Liver (tissue), 9 donors: ENCODE results near the gene ZC3H15. TPM values are rescaled to one million over a fixed set of nuclear protein-coding genes. Genes with fewer than 3 reads are reported as not detected.

Source experiments
- DNase-seq: peaks from one replicate; pipeline ENCODE4 v3.0.0-alpha.2; 2017; ENCODE audit warnings: low spot score
- H3K27ac ChIP-seq, 2 donors: one replicate each; pipeline ENCODE4 v1.7.0; 2013; ENCODE audit warnings: inconsistent platforms in 2 of 2, low read length in 2 of 2, control low read depth in 1 of 2, low read depth in 1 of 2, mild to moderate bottlenecking in 1 of 2
- H3K27me3 ChIP-seq, 4 donors: one replicate each; pipeline versions ENCODE4 v1.6.1 to v1.7.0; 2013; ENCODE audit warnings: low read length in 3 of 4, inconsistent platforms in 1 of 4, mild to moderate bottlenecking in 1 of 4, moderate library complexity in 1 of 4; ENCODE audit not compliant: control insufficient read depth in 4 of 4, insufficient read depth in 4 of 4
- H3K36me3 ChIP-seq, 4 donors: one replicate each; pipeline versions ENCODE4 v1.6.1 to v1.7.0; 2013; ENCODE audit warnings: low read length in 3 of 4, mild to moderate bottlenecking in 3 of 4, low read depth in 1 of 4, moderate library complexity in 1 of 4; ENCODE audit not compliant: control insufficient read depth in 4 of 4, insufficient read depth in 3 of 4
- H3K4me1 ChIP-seq, 4 donors: one replicate each; pipeline versions ENCODE4 v1.6.1 to v1.7.0; 2013; ENCODE audit warnings: low read length in 3 of 4, mild to moderate bottlenecking in 3 of 4, moderate library complexity in 1 of 4; ENCODE audit not compliant: control insufficient read depth in 4 of 4, insufficient read depth in 4 of 4
- H3K4me3 ChIP-seq, 3 donors: one replicate each; pipeline versions ENCODE4 v1.6.1 to v1.7.0; 2013; ENCODE audit warnings: low read length in 3 of 3, control low read depth in 1 of 3, low read depth in 1 of 3, mild to moderate bottlenecking in 1 of 3
- H3K9ac ChIP-seq, 2 donors: one replicate each; pipeline ENCODE4 v1.7.0; 2013; ENCODE audit warnings: low read length in 2 of 2, mild to moderate bottlenecking in 2 of 2, moderate library complexity in 2 of 2, control low read depth in 1 of 2, low read depth in 1 of 2
- H3K9me3 ChIP-seq, 4 donors: one replicate each; pipeline versions ENCODE4 v1.6.1 to v1.7.0; 2013; ENCODE audit warnings: low read length in 3 of 4; ENCODE audit not compliant: control insufficient read depth in 4 of 4
- EGR1 ChIP-seq, 2 donors: IDR thresholded peaks; 2 replicates each; pipeline ENCODE4 v1.6.1; 2016 to 2018; ENCODE audit warnings: antibody characterized with exemption in 2 of 2, low read depth in 2 of 2
- FOXA1 ChIP-seq: IDR thresholded peaks from 2 replicates; pipeline ENCODE4 v1.6.1; 2016; ENCODE audit warnings: antibody characterized with exemption
- FOXA2 ChIP-seq: IDR thresholded peaks from 2 replicates; pipeline ENCODE4 v1.6.1; 2016; ENCODE audit warnings: antibody characterized with exemption
- GABPA ChIP-seq, 2 donors: IDR thresholded peaks in 1 of 2; conservative IDR thresholded peaks in 1 of 2; 2 replicates each; pipeline ENCODE4 v1.6.1; 2016; ENCODE audit warnings: antibody characterized with exemption in 2 of 2, mild to moderate bottlenecking in 1 of 2, moderate library complexity in 1 of 2
- HNF4A ChIP-seq, 2 donors: conservative IDR thresholded peaks; 2 replicates each; pipeline ENCODE4 v1.6.1; 2016; ENCODE audit warnings: antibody characterized with exemption in 2 of 2, mild to moderate bottlenecking in 2 of 2
- HNF4G ChIP-seq: IDR thresholded peaks from 2 replicates; pipeline ENCODE4 v1.6.1; 2016; ENCODE audit warnings: antibody characterized with exemption
- JUND ChIP-seq, 2 donors: IDR thresholded peaks; 2 replicates each; pipeline ENCODE4 v1.6.1; 2016; ENCODE audit warnings: antibody characterized with exemption in 2 of 2
- NR2F2 ChIP-seq: IDR thresholded peaks from 2 replicates; pipeline ENCODE4 v1.6.1; 2016; ENCODE audit warnings: antibody characterized with exemption
- RAD21 ChIP-seq, 2 donors: IDR thresholded peaks; 2 replicates each; pipeline ENCODE4 v1.6.1; 2016; ENCODE audit warnings: antibody characterized with exemption in 2 of 2, mild to moderate bottlenecking in 2 of 2
- RXRA ChIP-seq, 2 donors: IDR thresholded peaks; 2 replicates each; pipeline ENCODE4 v1.6.1; 2017 to 2018; ENCODE audit warnings: antibody characterized with exemption in 2 of 2, mild to moderate bottlenecking in 1 of 2
- TAF1 ChIP-seq: conservative IDR thresholded peaks from 2 replicates; pipeline ENCODE4 v1.6.1; 2016; ENCODE audit warnings: antibody characterized with exemption, mild to moderate bottlenecking
- YY1 ChIP-seq: IDR thresholded peaks from 2 replicates; pipeline ENCODE4 v1.6.1; 2016; ENCODE audit warnings: antibody characterized with exemption, mild to moderate bottlenecking
- WGBS: extraction: QIAGEN DNeasy Blood & Tissue Kit; methylation state at CpG from one replicate; pipeline ENCODE4 v1.1.7; 2013; 5-methylcytosine and 5-hydroxymethylcytosine counted together
- polyA plus RNA-seq, 2 donors: library from polyadenylated mRNA; stranded (reverse) in 1 of 2; unstranded in 1 of 2; fragments of 200-250 nt in 1 of 2; fragments of >200 nt in 1 of 2; fragmentation: Nextera tagmentation in 1 of 2; extraction: Ambion mirVana in 1 of 2; gene quantifications; one replicate each; pipeline versions ENCODE4 v1.2.1 to v1.2.3, GENCODE V29; 2013 to 2015
- total RNA-seq, 2 donors: library from RNA; depleted of rRNA; stranded (reverse); fragments of >200 nt; gene quantifications; one replicate each; pipeline ENCODE4 v1.2.3, GENCODE V29; 2014
- TF ChIP-seq, protein P1 (sequence below): IDR thresholded peaks from 2 replicates; pipeline ENCODE4 v1.6.1; 2016; ENCODE audit warnings: antibody characterized with exemption
- TF ChIP-seq, protein P2 (sequence below): IDR thresholded peaks from 2 replicates; pipeline ENCODE4 v1.6.1; 2016; ENCODE audit warnings: antibody characterized with exemption
- TF ChIP-seq, protein P3 (sequence below): IDR thresholded peaks from 2 replicates; pipeline ENCODE4 v1.6.1; 2016; ENCODE audit warnings: antibody characterized with exemption
- TF ChIP-seq, protein P4 (sequence below): fragments of 150-350 bp; IDR thresholded peaks from 2 replicates; pipeline ENCODE4 v1.5.1; 2017; ENCODE audit warnings: improper control_type of control experiment, low read depth, low read length; ENCODE audit not compliant: missing input control
- donor health status: healthy.
- donor health status: healthy.
- donor health status: healthy.
- donor health status: healthy.
- donor health status: healthy.

Gene ZC3H15
- total and polyA plus RNA-seq, 4 donors: 29.6 to 63.5 (median 33.7) TPM

DNA sequence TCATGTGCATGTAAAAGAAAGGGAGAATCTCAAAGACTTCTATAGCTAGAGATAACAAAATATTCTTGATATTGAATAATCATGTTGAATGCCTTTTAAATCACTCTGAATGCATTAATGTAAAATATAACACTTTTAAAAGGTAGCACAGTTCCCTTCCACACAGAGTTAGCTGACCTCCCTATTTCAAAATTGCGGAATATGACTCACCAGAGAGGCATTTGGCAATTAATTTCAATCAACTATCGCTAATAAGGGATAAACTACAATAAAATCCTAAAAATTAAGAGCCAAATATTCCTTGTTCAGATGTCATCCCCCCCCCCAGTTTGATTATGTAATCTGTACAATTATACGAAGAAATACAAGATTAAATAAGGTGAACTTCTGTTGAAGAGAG is 29.3 kb downstream of the ZC3H15 start:
- H3K9ac ChIP-seq: no peak overlapping the region
- DNase-seq: no peak
- H3K27ac ChIP-seq: no peak overlapping the region
- H3K4me3 ChIP-seq: no peak overlapping the region
- TF ChIP-seq JUND (IDR thresholded peaks at IDR 0.05) (peak in 1 of 2 donors; percentile 36), YY1 (no peak)
- TF ChIP-seq, protein P1, sequence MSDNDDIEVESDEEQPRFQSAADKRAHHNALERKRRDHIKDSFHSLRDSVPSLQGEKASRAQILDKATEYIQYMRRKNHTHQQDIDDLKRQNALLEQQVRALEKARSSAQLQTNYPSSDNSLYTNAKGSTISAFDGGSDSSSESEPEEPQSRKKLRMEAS: no peak
- H3K4me1 ChIP-seq: no peaks in the 10 kb centered on the region
- H3K9me3 ChIP-seq: no peaks in the 10 kb centered on the region
- 82% methylated on average over 3 of the region's 3 CpGs for WGBS
- H3K27me3 ChIP-seq: no peaks in the 10 kb centered on the region
- H3K36me3 ChIP-seq: peaks cover 2 to 14% (median 4%) of the 10 kb centered on the region in 4 donors

DNA sequence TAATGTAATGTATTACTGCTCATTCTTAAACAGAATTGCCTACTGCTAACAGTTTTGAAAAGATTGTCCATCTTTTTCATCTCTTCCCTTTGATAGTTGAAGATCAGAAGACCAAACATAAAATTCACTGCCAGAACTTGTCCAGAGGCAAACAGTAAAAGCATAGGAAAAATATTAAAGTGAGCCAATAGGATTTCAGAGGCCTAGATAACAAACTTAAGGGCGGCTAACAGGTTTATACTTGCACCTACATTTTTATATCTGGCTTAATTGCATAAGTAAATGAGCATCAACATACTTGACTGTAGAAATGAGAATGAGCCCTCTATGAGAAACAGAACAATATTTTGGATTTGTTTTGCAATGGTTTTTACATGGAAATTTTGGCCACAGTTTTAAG is 30.3 kb downstream of the ZC3H15 start:
- Histone ChIP-seq H3K4me3 (no peak overlapping the region), H3K9ac (no peak overlapping the region), H3K27me3 (no peaks in the 10 kb centered on the region), H3K27ac (no peak overlapping the region), H3K4me1 (no peaks in the 10 kb centered on the region), H3K36me3 (peaks cover 4 to 9% (median 8%) of the 10 kb centered on the region in 4 donors), H3K9me3 (no peaks in the 10 kb centered on the region)
- no peak for TF ChIP-seq GABPA (IDR thresholded peaks at IDR 0.05 in 1 of 2, conservative IDR thresholded peaks at IDR 0.05 in 1 of 2)
- no peak for TF ChIP-seq RAD21 (IDR thresholded peaks at IDR 0.05)
- no peak for TF ChIP-seq FOXA1
- no peak for TF ChIP-seq YY1
- 95% methylated on average over 1 of the region's 1 CpG for WGBS
- no peak for DNase-seq

DNA sequence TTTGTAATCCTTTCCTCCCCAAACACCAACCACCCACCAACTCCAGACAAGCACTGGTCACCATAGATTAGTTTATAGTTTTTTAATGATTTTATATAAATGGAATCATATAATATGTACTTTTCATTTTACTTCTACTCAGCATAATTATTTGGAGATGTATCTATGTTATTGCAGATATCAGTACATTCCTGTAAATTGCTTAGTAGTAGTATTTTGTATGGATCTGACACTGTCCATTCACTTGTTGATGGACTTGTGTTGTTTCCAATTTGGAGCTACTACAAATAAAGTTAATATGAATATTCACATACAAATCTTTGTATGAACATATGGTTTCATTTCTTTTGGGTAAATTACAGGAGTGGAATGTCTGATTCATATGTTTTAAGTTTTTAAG is 31.0 kb downstream of the ZC3H15 start:
- no peak for DNase-seq
- H3K27me3 ChIP-seq: no peaks in the 10 kb centered on the region
- no peak overlapping the region for H3K4me3 ChIP-seq
- no peak overlapping the region for H3K9ac ChIP-seq
- no peaks in the 10 kb centered on the region for H3K9me3 ChIP-seq
- H3K27ac ChIP-seq: no peak overlapping the region
- H3K4me1 ChIP-seq: no peaks in the 10 kb centered on the region
- H3K36me3 ChIP-seq: peaks cover 4 to 9% (median 7%) of the 10 kb centered on the region in 4 donors
- TF ChIP-seq, protein P2, sequence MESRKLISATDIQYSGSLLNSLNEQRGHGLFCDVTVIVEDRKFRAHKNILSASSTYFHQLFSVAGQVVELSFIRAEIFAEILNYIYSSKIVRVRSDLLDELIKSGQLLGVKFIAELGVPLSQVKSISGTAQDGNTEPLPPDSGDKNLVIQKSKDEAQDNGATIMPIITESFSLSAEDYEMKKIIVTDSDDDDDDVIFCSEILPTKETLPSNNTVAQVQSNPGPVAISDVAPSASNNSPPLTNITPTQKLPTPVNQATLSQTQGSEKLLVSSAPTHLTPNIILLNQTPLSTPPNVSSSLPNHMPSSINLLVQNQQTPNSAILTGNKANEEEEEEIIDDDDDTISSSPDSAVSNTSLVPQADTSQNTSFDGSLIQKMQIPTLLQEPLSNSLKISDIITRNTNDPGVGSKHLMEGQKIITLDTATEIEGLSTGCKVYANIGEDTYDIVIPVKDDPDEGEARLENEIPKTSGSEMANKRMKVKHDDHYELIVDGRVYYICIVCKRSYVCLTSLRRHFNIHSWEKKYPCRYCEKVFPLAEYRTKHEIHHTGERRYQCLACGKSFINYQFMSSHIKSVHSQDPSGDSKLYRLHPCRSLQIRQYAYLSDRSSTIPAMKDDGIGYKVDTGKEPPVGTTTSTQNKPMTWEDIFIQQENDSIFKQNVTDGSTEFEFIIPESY: no peak
- TF ChIP-seq HNF4A (conservative IDR thresholded peaks at IDR 0.05): no peak
- TF ChIP-seq RAD21 (IDR thresholded peaks at IDR 0.05): no peak
- no peak for TF ChIP-seq HNF4G
- no peak for TF ChIP-seq YY1
- TF ChIP-seq, protein P3, sequence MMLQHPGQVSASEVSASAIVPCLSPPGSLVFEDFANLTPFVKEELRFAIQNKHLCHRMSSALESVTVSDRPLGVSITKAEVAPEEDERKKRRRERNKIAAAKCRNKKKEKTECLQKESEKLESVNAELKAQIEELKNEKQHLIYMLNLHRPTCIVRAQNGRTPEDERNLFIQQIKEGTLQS: no peak
- TF ChIP-seq RXRA (IDR thresholded peaks at IDR 0.05): no peak
- TF ChIP-seq EGR1 (IDR thresholded peaks at IDR 0.05; ENCODE audit: low read depth in 2 of 2): no peak
- TF ChIP-seq, protein P4, sequence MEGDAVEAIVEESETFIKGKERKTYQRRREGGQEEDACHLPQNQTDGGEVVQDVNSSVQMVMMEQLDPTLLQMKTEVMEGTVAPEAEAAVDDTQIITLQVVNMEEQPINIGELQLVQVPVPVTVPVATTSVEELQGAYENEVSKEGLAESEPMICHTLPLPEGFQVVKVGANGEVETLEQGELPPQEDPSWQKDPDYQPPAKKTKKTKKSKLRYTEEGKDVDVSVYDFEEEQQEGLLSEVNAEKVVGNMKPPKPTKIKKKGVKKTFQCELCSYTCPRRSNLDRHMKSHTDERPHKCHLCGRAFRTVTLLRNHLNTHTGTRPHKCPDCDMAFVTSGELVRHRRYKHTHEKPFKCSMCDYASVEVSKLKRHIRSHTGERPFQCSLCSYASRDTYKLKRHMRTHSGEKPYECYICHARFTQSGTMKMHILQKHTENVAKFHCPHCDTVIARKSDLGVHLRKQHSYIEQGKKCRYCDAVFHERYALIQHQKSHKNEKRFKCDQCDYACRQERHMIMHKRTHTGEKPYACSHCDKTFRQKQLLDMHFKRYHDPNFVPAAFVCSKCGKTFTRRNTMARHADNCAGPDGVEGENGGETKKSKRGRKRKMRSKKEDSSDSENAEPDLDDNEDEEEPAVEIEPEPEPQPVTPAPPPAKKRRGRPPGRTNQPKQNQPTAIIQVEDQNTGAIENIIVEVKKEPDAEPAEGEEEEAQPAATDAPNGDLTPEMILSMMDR: no peak
- no peak for TF ChIP-seq GABPA (IDR thresholded peaks at IDR 0.05 in 1 of 2, conservative IDR thresholded peaks at IDR 0.05 in 1 of 2)
- TF ChIP-seq FOXA2: no peak
- TF ChIP-seq, protein P1: no peak
- no peak for TF ChIP-seq TAF1
- no peak for TF ChIP-seq NR2F2
- TF ChIP-seq JUND (IDR thresholded peaks at IDR 0.05): no peak
